NCI-H2029 treated with DMSO at 0.1 percent for 48 hours (cell line): Measurements from ENCODE around the gene OVOL2.

ENCODE experiments used
- DNase-seq: peaks from one replicate; lab custom pipeline; 2025; lab: John Stamatoyannopoulos, UW

The OVOL2 gene

GRCh38 chr20:17985388-17986018 is 72.2 kb downstream of the OVOL2 start:
- no peak for DNase-seq

- no peak for DNase-seq
Measured at GRCh38 chr20:17976305-17976704, 81.4 kb downstream of the OVOL2 start.
